HepG2 (cell line): ENCODE results near the gene SLC2A2. TPM values are rescaled to one million over a fixed set of nuclear protein-coding genes. Genes with fewer than 3 reads are reported as not detected.
A peak's percentile ranks its signal among the peaks of the same experiment; 100 is the strongest.

Experiments used
- ARNT ChIP-seq: fragments of 450-650 bp; IDR thresholded peaks from 2 replicates; pipeline ENCODE4 v1.6.1; 2017
- ATF7 ChIP-seq, 2 experiments: fragments of 450-650 bp in 1 of 2; sonication (generic) in 1 of 2; formaldehyde crosslinking in 1 of 2; IDR thresholded peaks; 2 replicates each; pipeline versions ENCODE4 v1.4.0 to v1.6.1; 2016 to 2020; ENCODE audit warnings: antibody characterized with exemption in 1 of 2, mild to moderate bottlenecking in 1 of 2, missing genetic modification reagents in 1 of 2
- ATF7-NPFF ChIP-seq: sonication (generic); formaldehyde crosslinking; IDR thresholded peaks from 2 replicates; pipeline ENCODE4 v1.8.1; 2023; ENCODE audit warnings: mild to moderate bottlenecking, low read depth, missing genetic modification reagents, moderate library complexity
- CERS6 ChIP-seq: sonication (generic); formaldehyde crosslinking; IDR thresholded peaks from 2 replicates; pipeline ENCODE4 v1.5.0; 2020; ENCODE audit warnings: missing genetic modification reagents
- CREBL2 ChIP-seq: sonication (generic); formaldehyde crosslinking; IDR thresholded peaks from 2 replicates; pipeline ENCODE4 v1.8.1; 2023; ENCODE audit warnings: missing genetic modification reagents, mild to moderate bottlenecking, borderline replicate concordance
- ELF3 ChIP-seq: IDR thresholded peaks from 2 replicates; pipeline ENCODE4 v1.6.1; 2016; ENCODE audit warnings: missing genetic modification reagents, missing compliant biosample characterization
- FIP1L1 ChIP-seq: fragments of 200-400 bp; formaldehyde crosslinking; IDR thresholded peaks from 2 replicates; pipeline ENCODE4 v1.6.1; 2018; ENCODE audit warnings: low read depth, mild to moderate bottlenecking, low read length, moderate library complexity, borderline replicate concordance; ENCODE audit not compliant: insufficient read depth
- ZBTB46 ChIP-seq: sonication (generic); formaldehyde crosslinking; IDR thresholded peaks from 2 replicates; pipeline ENCODE4 v1.4.0; 2020; ENCODE audit warnings: mild to moderate bottlenecking, missing genetic modification reagents, borderline replicate concordance
- ZHX1 ChIP-seq: sonication (generic); formaldehyde crosslinking; IDR thresholded peaks from 2 replicates; pipeline ENCODE4 v1.8.1; 2022; ENCODE audit warnings: low read depth, mild to moderate bottlenecking, missing genetic modification reagents
- ZNF30 ChIP-seq: sonication (generic); formaldehyde crosslinking; IDR thresholded peaks from 2 replicates; pipeline ENCODE4 v1.5.0; 2020; ENCODE audit warnings: mild to moderate bottlenecking, missing genetic modification reagents
- ZNF333 ChIP-seq: sonication (generic); formaldehyde crosslinking; IDR thresholded peaks from 2 replicates; pipeline ENCODE4 v1.4.0; 2020; ENCODE audit warnings: mild to moderate bottlenecking, missing genetic modification reagents, borderline replicate concordance
- ZNF343 ChIP-seq: sonication (generic); formaldehyde crosslinking; IDR thresholded peaks from 2 replicates; pipeline ENCODE4 v1.4.0; 2020; ENCODE audit warnings: mild to moderate bottlenecking, missing genetic modification reagents
- ZNF564 ChIP-seq: sonication (generic); formaldehyde crosslinking; IDR thresholded peaks from 2 replicates; pipeline ENCODE4 v1.8.1; 2023; ENCODE audit warnings: mild to moderate bottlenecking, missing genetic modification reagents
- ZNF639 ChIP-seq: conservative IDR thresholded peaks from 2 replicates; pipeline ENCODE4 v1.6.1; 2018; ENCODE audit warnings: missing genetic modification reagents
- ZNF879 ChIP-seq: sonication (generic); formaldehyde crosslinking; IDR thresholded peaks from 2 replicates; pipeline ENCODE4 v1.8.1; 2023; ENCODE audit warnings: missing genetic modification reagents
- ZSCAN21 ChIP-seq: sonication (generic); formaldehyde crosslinking; IDR thresholded peaks from 2 replicates; pipeline ENCODE4 v1.8.0; 2022; ENCODE audit warnings: mild to moderate bottlenecking, missing genetic modification reagents, moderate library complexity, borderline replicate concordance
- polyA plus RNA-seq, 8 experiments: library from polyadenylated mRNA; depleted of rRNA in 3 of 8; stranded (reverse) in 7 of 8; unstranded in 1 of 8; fragments of >200 nt; fragmentation: Illumina TruSeq in 4 of 8; extraction: Trizol in 4 of 8; gene quantifications; 2 replicates each; pipeline versions ENCODE4 v1.2.1 to v1.2.3, GENCODE V29; 2011 to 2016; ENCODE audit warnings: low read depth in 4 of 8, missing spikeins in 1 of 8, mixed read lengths in 1 of 8; ENCODE audit not compliant: insufficient read depth in 1 of 8
- total RNA-seq, 5 experiments: library from RNA; depleted of rRNA; stranded (reverse); fragments of >200 nt; fragmentation: Illumina TruSeq; extraction: Trizol; gene quantifications; 2 replicates each; pipeline ENCODE4 v1.2.3, GENCODE V29; 2016; ENCODE audit warnings: low read depth in 1 of 5
- TF ChIP-seq, protein P1 (sequence below): sonication (generic); formaldehyde crosslinking; IDR thresholded peaks from 2 replicates; pipeline ENCODE4 v1.9.0; 2022; ENCODE audit warnings: missing genetic modification reagents, mild to moderate bottlenecking, borderline replicate concordance
- TF ChIP-seq, protein P2 (sequence below): sonication (generic); formaldehyde crosslinking; IDR thresholded peaks from 2 replicates; pipeline ENCODE4 v1.4.0; 2020; ENCODE audit warnings: missing genetic modification reagents

The SLC2A2 gene
- total and polyA plus RNA-seq, 2 of the 13 experiments (the other 11 are each of a cell fraction or from before 2014, with no cell fraction given): 19.5 to 23.2 TPM

GRCh38 chr3:171013822-171014748 is 12.4 kb downstream of the SLC2A2 start (continued):
- TF ChIP-seq, protein P1, sequence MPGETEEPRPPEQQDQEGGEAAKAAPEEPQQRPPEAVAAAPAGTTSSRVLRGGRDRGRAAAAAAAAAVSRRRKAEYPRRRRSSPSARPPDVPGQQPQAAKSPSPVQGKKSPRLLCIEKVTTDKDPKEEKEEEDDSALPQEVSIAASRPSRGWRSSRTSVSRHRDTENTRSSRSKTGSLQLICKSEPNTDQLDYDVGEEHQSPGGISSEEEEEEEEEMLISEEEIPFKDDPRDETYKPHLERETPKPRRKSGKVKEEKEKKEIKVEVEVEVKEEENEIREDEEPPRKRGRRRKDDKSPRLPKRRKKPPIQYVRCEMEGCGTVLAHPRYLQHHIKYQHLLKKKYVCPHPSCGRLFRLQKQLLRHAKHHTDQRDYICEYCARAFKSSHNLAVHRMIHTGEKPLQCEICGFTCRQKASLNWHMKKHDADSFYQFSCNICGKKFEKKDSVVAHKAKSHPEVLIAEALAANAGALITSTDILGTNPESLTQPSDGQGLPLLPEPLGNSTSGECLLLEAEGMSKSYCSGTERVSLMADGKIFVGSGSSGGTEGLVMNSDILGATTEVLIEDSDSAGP (CRISPR knock-in tag): no peak
- no peak for TF ChIP-seq ZHX1 (CRISPR knock-in tag)
- TF ChIP-seq CERS6 (CRISPR knock-in tag): no peak
- no peak for TF ChIP-seq ATF7-NPFF (CRISPR knock-in tag)
- TF ChIP-seq, protein P2, sequence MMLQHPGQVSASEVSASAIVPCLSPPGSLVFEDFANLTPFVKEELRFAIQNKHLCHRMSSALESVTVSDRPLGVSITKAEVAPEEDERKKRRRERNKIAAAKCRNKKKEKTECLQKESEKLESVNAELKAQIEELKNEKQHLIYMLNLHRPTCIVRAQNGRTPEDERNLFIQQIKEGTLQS (CRISPR knock-in tag): peak; percentile 50; the same call in 1 of the 2 replicates
- peak; percentile 61; the same call in 1 of the 2 replicates for TF ChIP-seq ZNF564 (CRISPR knock-in tag)
- TF ChIP-seq ZBTB46 (CRISPR knock-in tag): no peak
- TF ChIP-seq ELF3 (CRISPR knock-in tag): peak; percentile 68
- no peak for TF ChIP-seq ARNT
- TF ChIP-seq ZSCAN21 (CRISPR knock-in tag): no peak
- TF ChIP-seq CREBL2 (CRISPR knock-in tag): no peak
- peak; percentile 37; the same call in 1 of the 2 replicates for TF ChIP-seq ATF7 (IDR thresholded peaks at IDR 0.05)
- no peak for TF ChIP-seq ATF7 (CRISPR knock-in tag; IDR thresholded peaks at IDR 0.05)
- no peak for TF ChIP-seq ZNF333
- TF ChIP-seq ZNF639 (CRISPR knock-in tag): 0 out of 2 replicates have a peak, but pooled peaks have one; percentile 47
- TF ChIP-seq FIP1L1: no peak
- TF ChIP-seq ZNF30: no peak
- no peak for TF ChIP-seq ZNF343 (CRISPR knock-in tag)
- no peak for TF ChIP-seq ZNF879
